AG04450 (cell line): ENCODE data around the gene GFOD1. TPM values are rescaled to one million over a fixed set of nuclear protein-coding genes. Genes with fewer than 3 reads are reported as not detected.
A peak's percentile ranks its signal among the peaks of the same experiment; 100 is the strongest.

ENCODE experiments used
- CTCF ChIA-PET: fragments of 300-600, 350-600 bp; formaldehyde crosslinking; extraction: SDS; loops from one replicate; lab custom pipeline; 2022; ENCODE audit warnings: antibody characterized with exemption, inconsistent platforms; lab: Charles Lee
- POLR2A ChIA-PET: fragments of 350-600 bp; formaldehyde crosslinking; extraction: SDS; loops from one replicate; lab custom pipeline; 2021; ENCODE audit warnings: antibody characterized with exemption, inconsistent platforms; lab: Yijun Ruan, JAX
- DNase-seq: peaks from one replicate; pipeline ENCODE4 v3.0.0-alpha.2; 2011; ENCODE audit warnings: low read depth, low spot score
- H3K27ac ChIP-seq: one replicate; pipeline ENCODE4 v1.5.1; 2012; ENCODE audit warnings: low read depth, low read length, control low read depth
- H3K27me3 ChIP-seq: one replicate; pipeline ENCODE4 v1.6.0; 2012; ENCODE audit warnings: low read length; ENCODE audit not compliant: control insufficient read depth, insufficient read depth
- H3K4me3 ChIP-seq: 2 replicates; pipeline ENCODE4 v1.5.1; 2011; ENCODE audit warnings: mild to moderate bottlenecking, low read depth, low read length, control low read depth
- H3K9me3 ChIP-seq: 2 replicates; pipeline ENCODE4 v1.5.1; 2012; ENCODE audit warnings: low read length; ENCODE audit not compliant: control insufficient read depth, insufficient read depth
- polyA plus RNA-seq: library from polyadenylated mRNA; depleted of rRNA; stranded (reverse); fragments of >200 nt; gene quantifications from 2 replicates; pipeline ENCODE4 v1.2.3, GENCODE V29; 2011
- TF ChIP-seq, protein P1 (sequence below): IDR thresholded peaks from 2 replicates; pipeline ENCODE4 v1.5.1; 2011; ENCODE audit warnings: low read depth, low read length, control low read depth, inconsistent platforms

GFOD1 gene
- polyA plus RNA-seq, 1 experiment, result 3.0 TPM

DNA sequence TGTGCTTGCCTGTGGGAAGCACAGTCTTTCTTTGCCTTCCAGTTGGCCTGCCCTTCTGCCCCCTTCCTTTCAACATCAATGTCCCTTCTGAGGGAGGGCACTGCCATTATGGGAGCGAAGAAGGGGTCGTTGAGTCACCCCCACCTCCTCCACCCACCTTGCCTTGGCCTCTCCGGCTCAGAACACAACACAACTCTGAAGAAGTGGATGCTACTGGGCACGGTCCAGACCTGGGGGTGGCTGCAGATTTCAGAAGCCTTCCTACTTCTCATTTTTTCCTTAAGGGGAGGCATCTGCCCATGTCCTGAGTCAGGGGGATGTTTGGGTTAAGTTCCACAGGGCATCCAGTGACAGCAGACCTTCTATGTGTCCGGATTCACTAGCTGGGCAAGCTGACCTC is 72.1 kb downstream of the GFOD1 start:
- TF ChIP-seq, protein P1, sequence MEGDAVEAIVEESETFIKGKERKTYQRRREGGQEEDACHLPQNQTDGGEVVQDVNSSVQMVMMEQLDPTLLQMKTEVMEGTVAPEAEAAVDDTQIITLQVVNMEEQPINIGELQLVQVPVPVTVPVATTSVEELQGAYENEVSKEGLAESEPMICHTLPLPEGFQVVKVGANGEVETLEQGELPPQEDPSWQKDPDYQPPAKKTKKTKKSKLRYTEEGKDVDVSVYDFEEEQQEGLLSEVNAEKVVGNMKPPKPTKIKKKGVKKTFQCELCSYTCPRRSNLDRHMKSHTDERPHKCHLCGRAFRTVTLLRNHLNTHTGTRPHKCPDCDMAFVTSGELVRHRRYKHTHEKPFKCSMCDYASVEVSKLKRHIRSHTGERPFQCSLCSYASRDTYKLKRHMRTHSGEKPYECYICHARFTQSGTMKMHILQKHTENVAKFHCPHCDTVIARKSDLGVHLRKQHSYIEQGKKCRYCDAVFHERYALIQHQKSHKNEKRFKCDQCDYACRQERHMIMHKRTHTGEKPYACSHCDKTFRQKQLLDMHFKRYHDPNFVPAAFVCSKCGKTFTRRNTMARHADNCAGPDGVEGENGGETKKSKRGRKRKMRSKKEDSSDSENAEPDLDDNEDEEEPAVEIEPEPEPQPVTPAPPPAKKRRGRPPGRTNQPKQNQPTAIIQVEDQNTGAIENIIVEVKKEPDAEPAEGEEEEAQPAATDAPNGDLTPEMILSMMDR, result no peak
- Histone ChIP-seq H3K4me3 (no peak overlapping the region), H3K27me3 (no peaks in the 10 kb centered on the region), H3K9me3 (no peaks in the 10 kb centered on the region), H3K27ac (no peak overlapping the region)
- ChIA-PET CTCF (no interaction called here), POLR2A (no interaction called here)
- DNase-seq, result no peak

DNA sequence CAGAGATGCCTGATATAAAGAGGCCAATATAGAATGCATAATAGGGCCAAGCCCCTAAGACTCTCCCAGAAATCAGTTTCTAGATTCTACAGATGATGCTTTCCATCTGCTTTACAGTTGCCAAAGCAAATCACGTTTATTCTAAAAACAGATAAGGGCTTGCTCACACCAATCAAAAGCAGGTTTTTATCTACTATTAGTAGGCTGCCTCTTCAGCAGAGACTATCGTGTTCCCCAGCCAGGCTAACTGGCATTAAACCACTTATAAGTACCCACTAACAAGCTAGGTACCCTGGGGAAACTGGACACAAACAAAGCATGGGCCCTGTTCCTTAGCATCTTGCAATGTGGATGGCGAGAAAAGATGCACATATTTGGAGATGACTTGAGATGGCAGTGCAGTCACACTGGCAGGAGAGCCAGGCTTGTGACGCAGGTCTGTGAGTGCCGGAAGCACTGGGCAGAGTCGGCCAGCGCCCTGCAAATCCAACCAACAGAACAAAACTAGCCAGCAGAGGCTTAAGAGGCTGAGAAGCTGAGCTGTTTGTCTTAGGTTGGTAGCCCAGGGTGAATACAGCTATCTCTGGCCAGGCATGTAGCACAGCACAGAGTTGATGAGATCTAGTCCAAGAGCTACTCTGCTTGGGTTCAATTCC is 73.4 kb downstream of the GFOD1 start:
- peak overlapping the region; percentile 71 for H3K27ac ChIP-seq
- no peak for DNase-seq
- H3K4me3 ChIP-seq, result no peak overlapping the region
- H3K27me3 ChIP-seq, result no peaks in the 10 kb centered on the region
- H3K9me3 ChIP-seq, result no peaks in the 10 kb centered on the region
- POLR2A ChIA-PET, result interaction anchor here (1.4 to 1.7 kb wide), 2 partner anchors 8 to 59 kb away, joined by 4 to 9 read pairs; no protein-coding TSS in a partner anchor
- TF ChIP-seq, protein P1, result no peak
- CTCF ChIA-PET, result interaction anchor here (1.0 to 1.6 kb wide), 2 partner anchors 23 to 160 kb away, joined by 3 to 5 read pairs; partner anchors contain the start of gene SIRT5

DNA sequence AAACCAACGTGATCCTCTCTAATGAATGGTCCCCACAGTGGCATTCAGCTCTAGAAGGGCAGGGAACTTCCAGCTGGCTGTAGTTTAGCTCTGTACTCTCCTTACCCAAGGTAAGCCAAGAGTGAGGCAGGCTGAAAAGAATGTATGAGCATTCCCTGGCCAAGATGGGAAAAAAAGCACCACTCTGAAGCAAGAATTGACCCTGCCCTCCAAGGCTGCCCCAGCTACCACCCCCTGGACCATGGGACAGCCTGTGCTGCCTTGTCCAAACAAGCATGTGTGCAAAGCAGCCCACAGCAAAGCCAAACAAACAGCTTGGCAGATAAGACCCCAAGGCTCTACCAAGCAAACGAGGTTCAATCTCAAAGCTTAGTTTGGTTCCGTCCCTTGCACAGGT is 73.9 kb downstream of the GFOD1 start:
- DNase-seq, result no peak
- POLR2A ChIA-PET, result interaction anchor here (1.4 to 1.7 kb wide), 2 partner anchors 9 to 58 kb away, joined by 4 to 9 read pairs; no protein-coding TSS in a partner anchor
- Histone ChIP-seq H3K27ac (peak overlapping the region; percentile 71), H3K27me3 (no peaks in the 10 kb centered on the region), H3K4me3 (no peak overlapping the region), H3K9me3 (no peaks in the 10 kb centered on the region)
- CTCF ChIA-PET, result interaction anchor here (0.7 to 1.6 kb wide), 2 partner anchors 9 to 161 kb away, joined by 3 to 5 read pairs; partner anchors contain the start of gene SIRT5
- TF ChIP-seq, protein P1, result no peak

DNA sequence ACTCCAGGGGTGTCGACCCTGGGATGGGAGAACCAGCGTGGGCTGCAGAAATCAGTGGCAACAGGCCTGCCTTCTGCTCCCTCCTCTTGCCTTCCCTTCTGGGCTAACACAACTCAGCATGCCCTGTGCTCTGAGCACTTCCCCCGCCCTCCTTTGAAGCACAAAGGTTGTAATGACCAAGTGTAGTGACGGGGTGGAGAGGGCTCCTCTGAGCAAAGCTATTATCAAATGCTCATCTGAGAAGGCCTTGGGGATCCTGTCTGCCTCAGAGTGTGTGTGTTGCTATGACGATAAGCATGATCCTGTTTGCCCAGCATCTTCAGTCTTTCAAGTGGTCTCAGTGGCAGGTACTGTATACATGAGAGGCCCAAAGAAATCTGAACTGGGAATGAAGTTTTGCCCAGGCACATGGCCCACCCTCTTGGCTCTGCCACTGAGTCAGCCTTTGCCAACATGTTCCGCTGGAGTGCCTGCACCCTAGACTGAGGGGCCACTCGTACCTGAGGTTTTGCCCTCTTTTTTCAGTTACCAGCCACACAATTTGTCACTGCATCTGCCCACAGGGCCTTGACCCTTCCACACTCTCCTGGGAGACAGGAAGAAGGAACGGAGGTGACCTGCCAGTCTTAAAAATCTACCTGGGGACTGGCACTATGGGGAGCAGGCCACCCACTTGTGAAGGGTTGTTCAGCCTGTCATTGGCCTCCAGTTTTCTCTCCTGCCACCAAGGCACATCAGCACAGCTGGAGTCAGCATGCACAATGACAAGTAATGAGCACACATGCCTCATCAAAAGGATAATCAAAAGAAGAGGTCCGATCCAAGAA is 74.5 kb downstream of the GFOD1 start:
- Histone ChIP-seq H3K4me3 (no peak overlapping the region), H3K27ac (no peak overlapping the region), H3K27me3 (no peaks in the 10 kb centered on the region), H3K9me3 (no peaks in the 10 kb centered on the region)
- no peak for DNase-seq
- ChIA-PET POLR2A (interaction anchor here (1.4 to 1.7 kb wide), 2 partner anchors 9 to 58 kb away, joined by 4 to 9 read pairs; no protein-coding TSS in a partner anchor), CTCF (interaction anchor here (0.7 kb wide), 1 partner anchor 9 kb away, joined by 3 read pairs; no protein-coding TSS in a partner anchor)
- TF ChIP-seq, protein P1, result no peak
